ENCODE data around the gene SATB2. TPM values are rescaled to one million over a fixed set of nuclear protein-coding genes. Genes with fewer than 3 reads are reported as not detected.

Gene SATB2
- total RNA-seq, 1 experiment from 2014 or later = 7.8 TPM

DNA sequence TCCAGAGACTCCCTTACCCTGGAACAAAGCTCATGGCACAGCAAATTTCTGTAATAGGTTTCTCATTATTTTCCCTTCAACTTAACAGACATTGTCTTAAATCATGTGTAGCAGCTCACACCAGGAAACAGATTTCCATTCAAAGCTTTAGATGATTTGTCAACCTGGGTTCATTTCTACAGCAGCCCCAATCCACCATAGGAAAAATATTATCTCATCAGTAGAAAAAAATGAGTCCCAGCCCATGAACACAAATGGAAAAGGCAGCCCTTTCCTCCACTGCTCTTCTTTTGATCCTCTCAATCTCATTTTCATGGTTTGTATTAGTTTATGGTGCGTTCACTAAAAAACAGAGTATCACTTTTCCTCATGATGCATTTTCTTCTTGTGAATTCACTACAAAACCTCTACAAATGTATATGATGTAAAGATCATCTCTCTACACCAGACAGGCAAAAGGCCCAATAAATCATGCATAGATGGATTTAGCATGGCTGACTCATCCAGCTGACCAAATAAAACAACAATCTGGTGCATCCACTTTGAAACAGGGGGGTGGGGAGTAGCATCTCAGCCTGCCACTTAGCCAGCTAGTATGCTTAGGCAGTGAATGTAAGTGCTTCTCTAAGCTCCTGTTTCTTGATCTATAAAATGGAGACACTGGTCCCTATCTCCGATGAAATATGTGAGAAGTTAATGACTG lies 78.6 kb downstream of the SATB2 start:
- intact Hi-C loops (cut with micrococcal nuclease; ENCODE audit: unreplicated experiment) = no loop called here
- no peak for TF ChIP-seq EZH2 (IDR thresholded peaks at IDR 0.05; ENCODE audit: low read depth)
- TF ChIP-seq, protein P1, sequence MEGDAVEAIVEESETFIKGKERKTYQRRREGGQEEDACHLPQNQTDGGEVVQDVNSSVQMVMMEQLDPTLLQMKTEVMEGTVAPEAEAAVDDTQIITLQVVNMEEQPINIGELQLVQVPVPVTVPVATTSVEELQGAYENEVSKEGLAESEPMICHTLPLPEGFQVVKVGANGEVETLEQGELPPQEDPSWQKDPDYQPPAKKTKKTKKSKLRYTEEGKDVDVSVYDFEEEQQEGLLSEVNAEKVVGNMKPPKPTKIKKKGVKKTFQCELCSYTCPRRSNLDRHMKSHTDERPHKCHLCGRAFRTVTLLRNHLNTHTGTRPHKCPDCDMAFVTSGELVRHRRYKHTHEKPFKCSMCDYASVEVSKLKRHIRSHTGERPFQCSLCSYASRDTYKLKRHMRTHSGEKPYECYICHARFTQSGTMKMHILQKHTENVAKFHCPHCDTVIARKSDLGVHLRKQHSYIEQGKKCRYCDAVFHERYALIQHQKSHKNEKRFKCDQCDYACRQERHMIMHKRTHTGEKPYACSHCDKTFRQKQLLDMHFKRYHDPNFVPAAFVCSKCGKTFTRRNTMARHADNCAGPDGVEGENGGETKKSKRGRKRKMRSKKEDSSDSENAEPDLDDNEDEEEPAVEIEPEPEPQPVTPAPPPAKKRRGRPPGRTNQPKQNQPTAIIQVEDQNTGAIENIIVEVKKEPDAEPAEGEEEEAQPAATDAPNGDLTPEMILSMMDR (conservative IDR thresholded peaks at IDR 0.05) = no peak
- H3K4me2 ChIP-seq = no peak overlapping the region
- H3K9me2 ChIP-seq (ENCODE audit: insufficient read depth) = no peaks in the 10 kb centered on the region
- no peaks in the 10 kb centered on the region for H3F3A ChIP-seq (ENCODE audit: insufficient read depth, low read depth)
- no peaks in the 10 kb centered on the region for H3K79me2 ChIP-seq (ENCODE audit: low read depth)
- no peak overlapping the region for H3K4me3 ChIP-seq
- no peaks in the 10 kb centered on the region for H4K20me1 ChIP-seq (ENCODE audit: insufficient read depth)
- no peaks in the 10 kb centered on the region for H3K4me1 ChIP-seq (replicated peaks; ENCODE audit: insufficient read depth)
- ChIA-PET CTCF (no interaction called here), POLR2A (ENCODE audit: unreplicated experiment) (interaction anchor here (0.6 kb wide), 1 partner anchor 34 kb away, joined by 20 read pairs; no protein-coding TSS in a partner anchor)
- H2AFZ ChIP-seq = no peak overlapping the region
- peak in 1 of 2 experiments; percentile 46 for DNase-seq
- H3K9me3 ChIP-seq (ENCODE audit: insufficient read depth, low read depth) = no peaks in the 10 kb centered on the region
- no peak overlapping the region for H3K27ac ChIP-seq
- no TSS peak for BruUV-seq (replicated peaks)
- H3K36me3 ChIP-seq (ENCODE audit: low read depth) = no peaks in the 10 kb centered on the region
- no peaks in the 10 kb centered on the region for H3K27me3 ChIP-seq (ENCODE audit: insufficient read depth, low read depth)

DNA sequence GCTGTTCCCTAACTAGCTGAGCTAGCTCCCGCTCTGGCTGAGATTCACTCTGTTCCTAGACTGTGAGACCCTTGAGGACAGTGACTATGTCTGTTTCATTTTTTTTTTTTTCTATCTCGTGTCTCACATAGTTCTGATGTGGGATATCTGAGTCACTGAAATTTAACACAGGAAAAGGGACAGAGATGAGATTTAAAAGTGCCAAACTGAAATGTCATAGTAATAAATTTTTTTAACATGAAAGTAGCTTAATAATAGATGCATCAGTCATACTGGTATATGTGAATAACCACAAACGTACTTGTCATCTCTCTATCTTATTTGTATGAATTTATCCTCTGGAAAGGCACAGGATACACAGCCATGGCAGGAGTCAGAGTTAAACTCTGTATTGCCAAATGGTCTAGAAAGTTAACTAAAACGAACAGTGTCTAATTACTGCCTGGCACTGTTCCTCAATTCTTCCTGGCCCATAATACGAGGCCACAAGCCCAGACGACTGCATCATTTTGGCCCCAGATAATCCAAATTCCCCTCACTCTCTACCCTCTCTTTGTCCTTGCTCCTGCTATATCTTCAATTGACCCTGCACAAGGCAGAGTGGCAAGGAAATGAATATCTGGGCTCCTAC lies 87.5 kb downstream of the SATB2 start:
- POLR2A ChIA-PET (ENCODE audit: unreplicated experiment) = no interaction called here
- no peak overlapping the region for H3K27ac ChIP-seq
- H3K9me2 ChIP-seq (ENCODE audit: insufficient read depth) = no peaks in the 10 kb centered on the region
- TF ChIP-seq EZH2 (IDR thresholded peaks at IDR 0.05; ENCODE audit: low read depth) = no peak
- TF ChIP-seq, protein P1 (conservative IDR thresholded peaks at IDR 0.05) = no peak
- intact Hi-C loops (cut with micrococcal nuclease; ENCODE audit: unreplicated experiment) = no loop called here
- CTCF ChIA-PET = no interaction called here
- H2AFZ ChIP-seq = no peak overlapping the region
- no peaks in the 10 kb centered on the region for H3K4me1 ChIP-seq (replicated peaks; ENCODE audit: insufficient read depth)
- BruUV-seq (replicated peaks) = no TSS peak
- H3K36me3 ChIP-seq (ENCODE audit: low read depth) = 0 out of 2 replicates have a peak, but pooled peaks cover 3% of the 10 kb centered on the region
- H3F3A ChIP-seq (ENCODE audit: insufficient read depth, low read depth) = no peaks in the 10 kb centered on the region
- H3K4me2 ChIP-seq = no peak overlapping the region
- no peak for DNase-seq
- no peaks in the 10 kb centered on the region for H3K79me2 ChIP-seq (ENCODE audit: low read depth)
- H4K20me1 ChIP-seq (ENCODE audit: insufficient read depth) = no peaks in the 10 kb centered on the region
- H3K27me3 ChIP-seq (ENCODE audit: insufficient read depth, low read depth) = no peaks in the 10 kb centered on the region
- no peak overlapping the region for H3K4me3 ChIP-seq
- H3K9me3 ChIP-seq (ENCODE audit: insufficient read depth, low read depth) = no peaks in the 10 kb centered on the region

DNA sequence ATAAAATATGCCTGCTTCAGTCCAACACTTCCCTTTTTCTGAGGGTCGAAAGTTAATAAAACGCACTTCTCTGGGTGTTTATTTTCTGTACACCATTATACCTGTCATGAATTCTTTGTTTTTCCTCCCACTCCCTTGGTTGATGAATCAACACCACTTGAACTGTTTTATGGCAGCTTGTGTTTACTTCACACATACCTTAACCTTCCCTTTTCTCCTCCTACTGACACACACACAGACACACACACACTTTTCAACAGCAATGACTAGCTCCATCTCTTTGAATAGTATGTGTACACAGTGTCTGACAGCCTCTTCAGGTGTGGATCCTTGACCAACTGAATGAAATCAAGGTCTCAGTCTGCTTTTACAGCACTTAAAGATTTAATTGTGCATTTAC lies 91.3 kb downstream of the SATB2 start:
- Histone ChIP-seq H4K20me1 (ENCODE audit: insufficient read depth) (no peaks in the 10 kb centered on the region), H3K9me2 (ENCODE audit: insufficient read depth) (no peaks in the 10 kb centered on the region), H3K27ac (no peak overlapping the region), H3K9me3 (ENCODE audit: insufficient read depth, low read depth) (no peaks in the 10 kb centered on the region), H3K36me3 (ENCODE audit: low read depth) (0 out of 2 replicates have a peak, but pooled peaks cover 3% of the 10 kb centered on the region), H3F3A (ENCODE audit: insufficient read depth, low read depth) (no peaks in the 10 kb centered on the region), H2AFZ (no peak overlapping the region), H3K27me3 (ENCODE audit: insufficient read depth, low read depth) (no peaks in the 10 kb centered on the region), H3K4me2 (no peak overlapping the region), H3K79me2 (ENCODE audit: low read depth) (no peaks in the 10 kb centered on the region), H3K4me3 (no peak overlapping the region), H3K4me1 (replicated peaks; ENCODE audit: insufficient read depth) (no peaks in the 10 kb centered on the region)
- no TSS peak for BruUV-seq (replicated peaks)
- ChIA-PET CTCF (no interaction called here), POLR2A (ENCODE audit: unreplicated experiment) (no interaction called here)
- no peak for TF ChIP-seq EZH2 (IDR thresholded peaks at IDR 0.05; ENCODE audit: low read depth)
- TF ChIP-seq, protein P1 (conservative IDR thresholded peaks at IDR 0.05) = no peak
- DNase-seq = no peak
- intact Hi-C loops (cut with micrococcal nuclease; ENCODE audit: unreplicated experiment) = no loop called here
